C4-2B (cell line): ENCODE data around the gene HRNR.
A peak's percentile ranks its signal among the peaks of the same experiment; 100 is the strongest.

Experiments used
- H3K27ac ChIP-seq: fragments of 450-650 bp; 2 replicates; pipeline ENCODE4 v1.5.1; 2017
- ZFX ChIP-seq: fragments of 450-650 bp; IDR thresholded peaks from 2 replicates; pipeline ENCODE4 v1.6.1; 2017
- TF ChIP-seq, protein P1 (sequence below): fragments of 450-650 bp; conservative IDR thresholded peaks from 2 replicates; pipeline ENCODE4 v1.5.1; 2017; ENCODE audit warnings: mild to moderate bottlenecking

HRNR gene

GRCh38 chr1:152186556-152187285, 37.3 kb downstream of the HRNR start:
- H3K27ac ChIP-seq = no peak overlapping the region
- TF ChIP-seq ZFX = no peak
- TF ChIP-seq, protein P1, sequence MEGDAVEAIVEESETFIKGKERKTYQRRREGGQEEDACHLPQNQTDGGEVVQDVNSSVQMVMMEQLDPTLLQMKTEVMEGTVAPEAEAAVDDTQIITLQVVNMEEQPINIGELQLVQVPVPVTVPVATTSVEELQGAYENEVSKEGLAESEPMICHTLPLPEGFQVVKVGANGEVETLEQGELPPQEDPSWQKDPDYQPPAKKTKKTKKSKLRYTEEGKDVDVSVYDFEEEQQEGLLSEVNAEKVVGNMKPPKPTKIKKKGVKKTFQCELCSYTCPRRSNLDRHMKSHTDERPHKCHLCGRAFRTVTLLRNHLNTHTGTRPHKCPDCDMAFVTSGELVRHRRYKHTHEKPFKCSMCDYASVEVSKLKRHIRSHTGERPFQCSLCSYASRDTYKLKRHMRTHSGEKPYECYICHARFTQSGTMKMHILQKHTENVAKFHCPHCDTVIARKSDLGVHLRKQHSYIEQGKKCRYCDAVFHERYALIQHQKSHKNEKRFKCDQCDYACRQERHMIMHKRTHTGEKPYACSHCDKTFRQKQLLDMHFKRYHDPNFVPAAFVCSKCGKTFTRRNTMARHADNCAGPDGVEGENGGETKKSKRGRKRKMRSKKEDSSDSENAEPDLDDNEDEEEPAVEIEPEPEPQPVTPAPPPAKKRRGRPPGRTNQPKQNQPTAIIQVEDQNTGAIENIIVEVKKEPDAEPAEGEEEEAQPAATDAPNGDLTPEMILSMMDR = no peak

DNA sequence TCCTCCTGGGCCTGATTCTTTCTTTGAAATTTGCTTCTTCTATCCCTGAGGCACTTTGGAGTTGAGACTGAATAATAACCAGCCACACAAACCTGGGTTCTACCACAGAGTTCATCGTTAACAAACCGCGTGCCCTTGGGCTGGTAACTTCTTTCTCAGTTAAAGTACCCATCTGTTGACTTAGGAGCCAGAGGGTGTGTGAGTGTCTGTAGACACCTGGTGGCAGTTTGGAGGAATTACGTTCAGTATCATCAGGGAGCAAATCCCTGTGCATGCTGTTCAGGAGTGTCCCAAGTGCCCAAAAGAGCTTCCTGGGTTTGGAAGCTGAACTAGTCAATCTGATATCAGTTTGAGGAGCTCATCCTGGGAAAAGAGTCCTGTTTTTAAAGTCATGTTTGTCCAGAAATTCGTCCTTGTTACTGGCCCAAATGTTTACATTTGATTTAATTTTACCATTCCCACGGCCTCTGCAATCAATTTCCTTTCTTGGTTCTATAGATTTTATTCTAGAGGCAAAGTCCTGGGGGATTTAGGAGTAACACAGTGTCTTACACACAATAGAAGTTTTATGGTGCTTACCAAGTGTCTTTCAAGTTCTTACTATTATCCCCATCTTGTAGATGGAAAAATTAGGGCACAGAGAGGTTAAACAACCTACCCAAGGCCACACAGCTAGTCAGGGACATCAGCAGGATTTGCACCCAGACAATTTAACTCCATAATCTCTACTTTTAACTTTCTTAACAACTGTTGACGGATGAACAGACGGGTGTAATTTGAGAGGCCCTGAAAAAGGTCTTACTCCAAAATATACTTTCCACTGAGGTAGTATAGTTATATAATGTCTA, 38.2 kb downstream of the HRNR start:
- no peak overlapping the region for H3K27ac ChIP-seq
- TF ChIP-seq ZFX = no peak
- TF ChIP-seq, protein P1 = peak; percentile 91

- TF ChIP-seq ZFX = no peak
- TF ChIP-seq, protein P1 = no peak
- no peak overlapping the region for H3K27ac ChIP-seq
These were observed 41.0 kb downstream of the HRNR start for GRCh38 chr1:152182944-152183361.

DNA sequence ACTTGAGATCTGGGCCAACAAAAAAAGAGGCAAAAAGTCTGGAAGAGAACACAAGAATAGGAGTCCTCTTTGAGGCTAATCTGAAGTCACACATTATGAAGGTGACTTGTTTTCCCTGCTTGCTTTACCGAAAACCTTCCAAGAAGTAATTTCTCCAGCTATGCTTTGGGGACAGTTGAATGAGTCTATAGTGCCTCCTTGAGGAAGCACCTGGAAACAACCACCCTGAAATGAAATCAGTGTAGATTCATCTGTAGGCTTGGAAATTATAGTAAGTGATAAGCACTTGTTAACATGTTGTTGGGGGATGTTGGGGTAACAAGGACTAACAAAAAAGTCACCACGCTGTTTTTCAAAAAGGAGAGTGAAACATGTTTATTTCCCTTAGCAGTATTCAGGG, 41.6 kb downstream of the HRNR start:
- no peak for TF ChIP-seq ZFX
- TF ChIP-seq, protein P1 = peak; percentile 62
- H3K27ac ChIP-seq = no peak overlapping the region

DNA sequence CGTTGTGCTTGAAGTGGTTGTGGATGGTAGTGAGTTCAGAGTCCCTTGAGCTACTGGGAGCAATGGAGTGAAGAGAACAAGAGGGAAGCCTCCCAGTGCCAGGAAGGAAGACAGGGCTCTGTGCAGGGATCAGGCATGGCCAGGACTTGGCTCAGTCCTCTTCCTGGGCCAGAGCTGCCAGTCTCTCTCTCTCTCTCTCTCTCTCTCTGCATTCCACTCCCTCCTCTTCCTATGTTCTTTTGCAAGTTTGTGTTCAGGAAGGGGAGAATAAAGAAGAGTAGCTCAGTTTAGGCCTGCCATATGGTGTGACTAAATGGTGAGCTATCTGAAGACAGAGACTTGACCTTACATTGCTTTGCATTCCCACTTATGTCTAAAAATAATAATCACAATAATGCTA, 44.4 kb downstream of the HRNR start:
- H3K27ac ChIP-seq = no peak overlapping the region
- TF ChIP-seq ZFX = no peak
- TF ChIP-seq, protein P1 = no peak

DNA sequence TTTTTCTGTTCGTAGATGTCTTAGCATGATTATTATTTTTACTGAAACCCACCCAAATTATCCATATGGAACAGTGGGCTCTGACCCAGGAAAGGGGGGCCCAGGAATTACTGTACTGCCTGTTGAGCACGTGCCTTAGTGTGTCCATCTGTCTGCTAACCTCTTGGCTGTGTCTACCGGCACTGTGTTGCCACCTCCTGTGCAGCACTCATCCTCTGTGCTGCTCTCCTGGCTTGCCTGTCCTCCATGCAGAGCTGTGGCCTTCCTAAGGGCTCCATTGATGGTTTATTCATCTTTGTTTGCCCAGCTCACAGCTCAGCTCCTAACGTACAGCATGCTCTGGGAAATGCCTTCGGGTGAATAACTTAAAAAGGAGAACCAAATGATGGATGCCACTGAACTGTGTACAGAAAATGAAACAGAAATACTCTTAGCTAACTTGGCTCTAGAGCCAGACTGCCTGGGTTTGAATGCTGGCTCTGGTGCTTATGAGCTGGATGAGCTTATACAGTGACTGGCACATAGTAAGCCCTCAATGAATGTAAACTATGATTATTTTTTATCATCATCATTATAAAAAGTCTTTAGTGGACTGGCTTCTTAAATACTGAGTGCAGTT, 53.6 kb downstream of the HRNR start:
- no peak overlapping the region for H3K27ac ChIP-seq

More for the DNA sequence above, 53.6 kb downstream of the HRNR start:
- TF ChIP-seq, protein P1 = no peak
- TF ChIP-seq ZFX = no peak
